Measurements from ENCODE around the gene SH3BP4.

Gene SH3BP4

GRCh38 chr2:234992624-234993349, 41.0 kb downstream of the SH3BP4 start:
- no peak overlapping the region for H3K27ac ChIP-seq
- no peak for TF ChIP-seq CTCF (conservative IDR thresholded peaks at IDR 0.05)

- H3K27ac ChIP-seq: no peak overlapping the region
- TF ChIP-seq CTCF (conservative IDR thresholded peaks at IDR 0.05): no peak
Measured at GRCh38 chr2:234993541-234993981, 41.7 kb downstream of the SH3BP4 start.

GRCh38 chr2:234994438-234995321, 42.9 kb downstream of the SH3BP4 start:
- no peak for TF ChIP-seq CTCF (conservative IDR thresholded peaks at IDR 0.05)
- no peak overlapping the region for H3K27ac ChIP-seq

GRCh38 chr2:234995332-234996068, 43.7 kb downstream of the SH3BP4 start:
- no peak for TF ChIP-seq CTCF (conservative IDR thresholded peaks at IDR 0.05)
- H3K27ac ChIP-seq: no peak overlapping the region

GRCh38 chr2:234996069-234996940, 44.5 kb downstream of the SH3BP4 start:
- TF ChIP-seq CTCF (conservative IDR thresholded peaks at IDR 0.05): no peak
- no peak overlapping the region for H3K27ac ChIP-seq

- TF ChIP-seq CTCF (conservative IDR thresholded peaks at IDR 0.05): no peak
- H3K27ac ChIP-seq: no peak overlapping the region
Measured at GRCh38 chr2:234996941-234997270, 45.1 kb downstream of the SH3BP4 start.

Data from VCaP (cell line).